GM12891 (cell line): ENCODE data around the gene THADA.

ENCODE experiments used
- POLR2A ChIP-seq: IDR thresholded peaks from 2 replicates; pipeline ENCODE4 v1.6.1; 2011; ENCODE audit warnings: low read depth, low read length, control low read depth
- POLR2AphosphoS5 ChIP-seq: IDR thresholded peaks from 2 replicates; pipeline ENCODE4 v1.6.1; 2011; ENCODE audit warnings: low read depth, low read length, control low read depth
- TAF1 ChIP-seq: IDR thresholded peaks from 2 replicates; pipeline ENCODE4 v1.6.1; 2011; ENCODE audit warnings: low read depth, low read length, control low read depth

- no peak for TF ChIP-seq POLR2AphosphoS5
- TF ChIP-seq POLR2A: no peak
- TF ChIP-seq TAF1: no peak
These were observed 170.2 kb downstream of the THADA start for GRCh38 chr2:43425659-43426058.
